GM13977 (cell line): ENCODE data around the gene DCUN1D2.
"Not testable (repeated sequence)": the region's sequence is repeated elsewhere in the genome, so short reads cannot be mapped to it uniquely, and the experiment has no call there.

Experiments
- DNase-seq: peaks from one replicate; pipeline ENCODE4 v3.0.0; 2012; ENCODE audit warnings: low spot score
- CTCF ChIP-seq: IDR thresholded peaks from 2 replicates; pipeline ENCODE4 v1.5.1; 2012; ENCODE audit warnings: mild to moderate bottlenecking, control low read depth; ENCODE audit not compliant: insufficient read depth; ENCODE audit errors: extremely low read depth, missing control alignments
- in situ Hi-C: fragments of 300-500 bp; cut with MboI; formaldehyde crosslinking; loops from one replicate; pipeline ENCODE4 v1.12.0; 2022; ENCODE audit warnings: low sequenced_read_pairs, low pct_unique_long_range_greater_than_20kb, mixed read lengths, inconsistent platforms; ENCODE audit not compliant: unreplicated experiment

Gene DCUN1D2

GRCh38 chr13:113452466-113452865, 38.0 kb downstream of the DCUN1D2 start:
- in situ Hi-C loops, result no loop called here
- no peak for DNase-seq
- TF ChIP-seq CTCF, result no peak

GRCh38 chr13:113451951-113452421, 38.5 kb downstream of the DCUN1D2 start:
- no peak for DNase-seq
- in situ Hi-C loops, result no loop called here
- TF ChIP-seq CTCF, result no peak

GRCh38 chr13:113450861-113451620, 39.5 kb downstream of the DCUN1D2 start:
- DNase-seq, in situ Hi-C loops: not testable (repeated sequence)
- TF ChIP-seq CTCF, result peak; percentile 16

- DNase-seq, in situ Hi-C loops: not testable (repeated sequence)
These were observed 40.2 kb downstream of the DCUN1D2 start for GRCh38 chr13:113450348-113450744.

- in situ Hi-C loops, result no loop called here
- TF ChIP-seq CTCF, result no peak
- no peak for DNase-seq
These were observed 40.7 kb downstream of the DCUN1D2 start for GRCh38 chr13:113449693-113450347.

GRCh38 chr13:113448885-113449692, 41.4 kb downstream of the DCUN1D2 start:
- in situ Hi-C loops, result no loop called here
- TF ChIP-seq CTCF, result no peak
- DNase-seq, result no peak
